Lung (tissue), 10 donors: ENCODE data around the gene TMEM50A. TPM values are rescaled to one million over a fixed set of nuclear protein-coding genes. Genes with fewer than 3 reads are reported as not detected.
"Not testable (repeated sequence)": the region's sequence is repeated elsewhere in the genome, so short reads cannot be mapped to it uniquely, and the experiment has no call there.

Experiments
- ATAC-seq: fragments of 200-7000 bp; cut with Tn5 transposase; one replicate; pipeline ENCODE4 v1.9.1; 2020; ENCODE audit warnings: moderate number of reproducible peaks; ENCODE audit not compliant: insufficient read depth, low FRiP score
- DNase-seq, 3 donors: peaks; one replicate each; pipeline ENCODE4 v3.0.0-alpha.2; 2013 to 2017
- H3K27ac ChIP-seq, 2 donors: one replicate each; pipeline ENCODE4 v1.5.1; 2013; ENCODE audit warnings: mild to moderate bottlenecking in 2 of 2, moderate library complexity in 2 of 2, control low read depth in 1 of 2, inconsistent platforms in 1 of 2, low read depth in 1 of 2, low read length in 1 of 2
- H3K27me3 ChIP-seq, 3 donors: one replicate each; pipeline ENCODE4 v1.5.1; 2013; ENCODE audit warnings: low read length in 2 of 3; ENCODE audit not compliant: control insufficient read depth in 3 of 3, insufficient read depth in 3 of 3
- H3K36me3 ChIP-seq, 4 donors: one replicate each; pipeline ENCODE4 v1.5.1; 2013; ENCODE audit warnings: low read length in 4 of 4, mild to moderate bottlenecking in 1 of 4, moderate library complexity in 1 of 4; ENCODE audit not compliant: control insufficient read depth in 4 of 4, insufficient read depth in 4 of 4
- H3K4me1 ChIP-seq, 5 donors: one replicate each; pipeline ENCODE4 v1.5.1; 2013; ENCODE audit warnings: low read length in 5 of 5, mild to moderate bottlenecking in 2 of 5, moderate library complexity in 1 of 5; ENCODE audit not compliant: control insufficient read depth in 5 of 5, insufficient read depth in 5 of 5
- H3K4me3 ChIP-seq: one replicate; pipeline ENCODE4 v1.5.1; 2013; ENCODE audit warnings: mild to moderate bottlenecking, control low read depth, moderate library complexity
- H3K9ac ChIP-seq, 2 donors: one replicate each; pipeline ENCODE4 v1.5.1; 2013; ENCODE audit warnings: low read length in 2 of 2, control low read depth in 1 of 2; ENCODE audit not compliant: insufficient read depth in 1 of 2
- H3K9me3 ChIP-seq, 4 donors: one replicate each; pipeline ENCODE4 v1.5.1; 2013; ENCODE audit warnings: low read length in 3 of 4, mild to moderate bottlenecking in 1 of 4, moderate library complexity in 1 of 4; ENCODE audit not compliant: control insufficient read depth in 4 of 4, insufficient read depth in 3 of 4
- WGBS, 2 donors: extraction: QIAGEN DNeasy Blood & Tissue Kit; methylation state at CpG; one replicate each; pipeline ENCODE4 v1.1.7; 2013; 5-methylcytosine and 5-hydroxymethylcytosine counted together
- polyA plus RNA-seq, 2 donors: library from polyadenylated mRNA; stranded (reverse); fragments of 200-250 nt; gene quantifications; one replicate each; pipeline ENCODE4 v1.2.1, GENCODE V29; 2013
- total RNA-seq, 2 donors: library from RNA; depleted of rRNA in 1 of 2; stranded (reverse); fragments of >200 nt in 1 of 2; gene quantifications; one replicate each; pipeline ENCODE4 v1.2.1, GENCODE V29; 2014 to 2021
- donor health status: Bipolar disorder and iron deficiency.
- donor health status: healthy.
- donor health status: DM: yes; HTN: yes; CAD: no.

Gene TMEM50A
- total and polyA plus RNA-seq, 4 donors, result 84.6 to 116 (median 88.4) TPM

DNA sequence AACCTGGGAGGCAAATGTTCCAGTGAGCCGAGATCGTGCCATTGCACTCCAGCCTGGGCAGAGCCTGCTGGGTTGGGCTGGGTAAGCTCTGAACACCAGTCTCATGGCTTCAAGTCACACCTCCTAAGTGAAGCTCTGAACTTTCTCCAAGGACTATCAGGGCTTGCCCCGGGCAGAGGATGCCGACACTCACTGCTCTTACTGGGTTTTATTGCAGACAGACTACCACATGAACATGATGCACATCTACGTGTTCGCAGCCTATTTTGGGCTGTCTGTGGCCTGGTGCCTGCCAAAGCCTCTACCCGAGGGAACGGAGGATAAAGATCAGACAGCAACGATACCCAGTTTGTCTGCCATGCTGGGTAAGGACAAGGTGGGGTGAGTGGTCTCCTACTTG lies 37.4 kb upstream of the TMEM50A start:
- not testable (repeated sequence) for ATAC-seq, H3K9me3 ChIP-seq, H3K9ac ChIP-seq, H3K36me3 ChIP-seq, DNase-seq, H3K4me3 ChIP-seq, H3K27me3 ChIP-seq, H3K4me1 ChIP-seq, H3K27ac ChIP-seq
- WGBS, 2 donors, result 81 to 88% methylated on average over 8 to 9 of the region's 9 CpGs

DNA sequence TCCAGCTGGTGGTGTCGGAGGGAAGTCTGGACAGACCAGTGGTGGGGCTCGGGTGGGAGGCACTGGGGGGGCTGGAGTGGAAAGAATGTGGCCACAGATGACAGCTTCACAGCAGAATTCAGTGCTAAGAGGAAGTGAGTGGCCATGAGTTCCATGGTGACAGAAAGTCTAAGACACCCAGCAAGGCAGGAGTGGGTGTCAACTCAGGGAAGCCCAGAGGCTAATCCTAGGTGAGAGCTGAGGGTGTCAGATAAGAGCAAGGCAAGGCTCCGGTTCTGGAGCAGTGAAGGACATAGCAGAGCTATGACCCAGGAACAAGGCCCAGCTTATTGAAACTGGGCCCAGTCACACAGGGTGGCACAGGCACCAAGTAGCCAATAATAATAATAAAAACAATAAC lies 35.8 kb upstream of the TMEM50A start:
- H3K9ac ChIP-seq, H3K4me3 ChIP-seq, H3K27ac ChIP-seq, H3K4me1 ChIP-seq, H3K36me3 ChIP-seq, ATAC-seq, H3K27me3 ChIP-seq, DNase-seq, H3K9me3 ChIP-seq: not testable (repeated sequence)
- 59 to 75% methylated on average over 3 of the region's 3 CpGs for WGBS, 2 donors

DNA sequence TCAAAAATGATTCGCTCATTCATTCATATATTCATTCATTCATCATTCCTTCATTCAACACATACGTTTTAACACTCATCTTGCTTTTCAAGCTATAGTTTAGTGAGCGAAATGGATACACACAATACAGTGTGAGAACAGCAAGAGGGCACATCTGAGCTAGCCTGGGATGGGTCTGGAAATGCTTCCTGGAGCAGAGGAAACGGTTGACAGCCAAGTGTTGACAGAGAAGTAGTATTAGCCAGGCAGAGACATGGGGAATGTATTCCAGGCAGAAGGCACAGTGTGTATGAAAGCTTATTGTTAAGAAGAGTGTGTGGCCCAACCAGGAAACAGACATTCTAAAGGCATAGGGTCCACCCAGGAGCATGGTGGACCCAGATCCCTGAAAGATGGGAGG lies 33.2 kb upstream of the TMEM50A start:
- H3K27me3 ChIP-seq, ATAC-seq, H3K36me3 ChIP-seq, H3K4me1 ChIP-seq, H3K9ac ChIP-seq, H3K4me3 ChIP-seq, H3K27ac ChIP-seq, H3K9me3 ChIP-seq: not testable (repeated sequence)
- 69 to 73% methylated on average over 4 of the region's 4 CpGs for WGBS, 2 donors
- DNase-seq, result peak in 1 of 3 donors; percentile 17

DNA sequence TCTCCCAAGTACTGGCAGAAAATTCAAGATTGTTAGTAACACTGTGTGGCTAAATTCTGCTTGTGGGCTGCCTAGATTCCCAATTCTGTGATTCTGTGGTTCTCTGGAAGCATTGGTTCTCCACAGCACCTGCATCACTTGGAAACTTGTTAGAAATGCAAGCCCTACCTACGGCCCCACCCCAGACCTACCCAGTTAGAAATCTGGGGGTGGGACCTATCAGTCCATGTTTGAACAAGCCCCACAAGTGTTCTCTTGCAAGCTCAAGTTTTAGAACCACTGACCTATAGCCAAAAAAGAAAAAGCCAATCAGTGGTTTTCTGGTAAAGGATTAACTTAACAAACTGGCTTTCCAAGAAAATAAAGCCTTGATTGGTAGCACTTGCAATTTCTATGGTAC lies 30.0 kb upstream of the TMEM50A start:
- not testable (repeated sequence) for H3K27me3 ChIP-seq, ATAC-seq, H3K36me3 ChIP-seq, H3K4me3 ChIP-seq, H3K27ac ChIP-seq, H3K9me3 ChIP-seq, H3K4me1 ChIP-seq, H3K9ac ChIP-seq
- WGBS, 2 donors, result no CpG with 5 or more reads among the region's 1 CpG
- peak in 1 of 3 donors; percentile 9 for DNase-seq

DNA sequence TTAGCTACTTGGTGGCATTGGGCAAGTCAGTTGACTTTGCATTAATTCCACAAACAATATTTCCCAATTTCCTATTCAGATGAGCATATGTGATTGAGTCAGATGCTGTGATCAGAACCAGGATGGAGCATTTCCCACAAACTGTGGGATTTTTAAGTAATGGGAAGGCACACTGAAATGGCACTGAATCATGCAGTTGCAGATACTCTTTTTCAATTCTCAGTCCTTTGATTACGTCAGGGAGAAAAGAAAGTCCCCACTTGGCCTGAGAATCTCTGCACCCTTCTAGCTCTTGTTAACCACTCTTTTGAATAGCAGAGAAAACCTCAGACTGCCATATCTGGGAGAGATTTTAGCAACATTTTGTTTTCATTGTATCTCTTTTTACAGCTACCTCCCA lies 29.0 kb upstream of the TMEM50A start:
- H3K4me3 ChIP-seq, DNase-seq, H3K36me3 ChIP-seq, H3K9ac ChIP-seq, H3K4me1 ChIP-seq, H3K9me3 ChIP-seq, H3K27ac ChIP-seq, H3K27me3 ChIP-seq, ATAC-seq: not testable (repeated sequence)
- WGBS, 2 donors, result 33 to 54% methylated on average over 1 of the region's 1 CpG

DNA sequence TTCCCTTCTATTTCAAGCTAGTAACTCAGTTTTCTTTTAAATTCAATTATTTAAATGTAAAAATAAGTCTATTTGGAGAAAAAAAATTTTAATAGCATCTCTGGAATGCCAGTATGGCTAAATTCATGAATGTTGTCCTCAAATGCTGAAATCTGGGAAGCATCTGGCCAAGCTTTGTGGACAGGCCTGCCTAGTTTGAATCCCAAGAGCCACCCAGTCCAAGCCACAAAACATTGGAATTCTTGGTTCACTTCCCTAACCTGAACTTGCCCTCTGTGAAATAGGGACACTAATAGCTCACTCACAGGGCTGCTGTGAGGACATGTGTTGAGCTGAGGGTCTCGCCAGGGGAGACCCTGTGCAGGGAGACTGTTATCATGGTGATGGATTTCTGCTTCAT lies 28.6 kb upstream of the TMEM50A start:
- not testable (repeated sequence) for H3K9me3 ChIP-seq, H3K4me3 ChIP-seq, H3K27ac ChIP-seq, H3K4me1 ChIP-seq, H3K27me3 ChIP-seq, ATAC-seq, DNase-seq, H3K36me3 ChIP-seq, H3K9ac ChIP-seq
- WGBS, 2 donors, result 95 to 100% methylated on average over 1 of the region's 1 CpG

DNA sequence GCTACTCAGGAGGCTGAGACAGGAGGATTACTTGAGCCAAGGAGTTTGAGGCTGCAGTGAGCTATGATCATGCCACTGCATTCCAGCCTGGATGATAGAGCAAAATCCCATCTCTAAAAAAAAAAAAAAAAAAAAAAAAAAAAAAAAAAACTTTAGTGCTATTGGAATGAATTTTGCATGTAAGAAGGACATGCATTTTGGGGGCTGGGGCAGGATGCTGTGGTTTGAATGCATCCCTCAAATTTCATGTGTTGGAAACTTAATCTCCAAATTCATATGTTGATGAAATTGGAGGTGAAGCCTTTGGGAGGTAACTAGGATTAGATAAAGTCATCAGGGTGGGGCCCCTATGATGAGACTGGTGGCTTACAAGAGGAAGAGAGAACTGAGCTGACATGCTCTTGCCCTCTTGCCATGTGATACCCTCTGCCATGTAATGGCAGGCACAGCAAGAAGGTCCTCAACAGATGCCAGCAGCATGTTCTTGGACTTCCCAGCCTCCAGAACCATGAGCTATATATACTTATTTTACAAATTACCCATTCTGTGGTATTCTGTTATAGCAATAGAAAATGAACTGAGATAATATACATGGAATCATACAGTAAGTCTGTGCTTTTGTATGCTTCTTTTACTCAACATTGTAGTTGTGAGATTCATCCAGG lies 25.2 kb upstream of the TMEM50A start:
- not testable (repeated sequence) for H3K4me3 ChIP-seq, ATAC-seq, H3K27me3 ChIP-seq, H3K4me1 ChIP-seq, H3K27ac ChIP-seq, DNase-seq, H3K36me3 ChIP-seq, H3K9ac ChIP-seq, H3K9me3 ChIP-seq

DNA sequence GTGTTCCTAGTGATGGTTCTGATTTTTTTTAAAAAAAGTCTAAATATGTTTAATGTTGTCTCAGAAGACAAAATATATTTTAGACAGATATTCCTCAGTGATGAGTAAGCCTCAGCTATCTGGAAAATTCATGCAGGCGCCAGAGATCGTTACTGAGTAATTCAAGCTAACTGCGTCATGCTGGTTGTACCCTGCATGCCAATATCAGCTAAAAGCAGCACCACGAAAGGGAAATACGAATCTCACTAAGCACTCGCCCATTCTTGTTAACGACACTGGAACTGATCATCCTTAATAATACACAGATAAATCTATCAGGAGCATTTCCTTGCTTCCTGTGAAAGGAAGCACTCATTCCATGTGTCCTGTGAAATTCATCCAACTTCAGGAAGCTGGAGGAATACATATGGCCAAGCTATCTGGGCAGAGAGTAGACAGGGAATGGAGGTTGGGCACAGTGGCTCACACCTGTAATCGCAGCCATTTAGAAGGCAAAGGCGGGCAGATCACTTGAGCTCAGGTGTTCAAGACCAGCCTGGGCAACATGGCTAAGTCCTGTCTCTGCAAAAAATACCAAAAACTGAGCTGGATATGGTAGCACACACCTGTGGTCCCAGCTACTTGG lies 17.7 kb upstream of the TMEM50A start:
- not testable (repeated sequence) for H3K36me3 ChIP-seq, H3K9me3 ChIP-seq, ATAC-seq, H3K4me3 ChIP-seq, H3K9ac ChIP-seq, H3K4me1 ChIP-seq, H3K27ac ChIP-seq, H3K27me3 ChIP-seq
- WGBS, 2 donors, result 84 to 92% methylated on average over 9 of the region's 9 CpGs
- peak in 1 of 3 donors; percentile 3 for DNase-seq
